Neural crest cell (in vitro differentiated cells): Measurements from ENCODE around the gene SSBP3. TPM values are rescaled to one million over a fixed set of nuclear protein-coding genes. Genes with fewer than 3 reads are reported as not detected.

ENCODE experiments used
- DNase-seq: peaks from one replicate; pipeline ENCODE4 v3.0.0; 2021; ENCODE audit warnings: low read depth, mixed read lengths, low spot score
- H3K27ac Mint-ChIP-seq: one replicate; pipeline ENCODE4 v1.8.0; 2021; ENCODE audit warnings: mild to moderate bottlenecking, mixed read lengths; ENCODE audit not compliant: unreplicated experiment
- H3K27me3 Mint-ChIP-seq: 2 replicates; pipeline ENCODE4 v1.8.0; 2021; ENCODE audit warnings: low read depth, mild to moderate bottlenecking, mixed read lengths
- H3K36me3 Mint-ChIP-seq: 2 replicates; pipeline ENCODE4 v1.8.0; 2021; ENCODE audit warnings: low read depth, mild to moderate bottlenecking, mixed read lengths
- H3K4me1 Mint-ChIP-seq: 2 replicates; pipeline ENCODE4 v1.8.0; 2021; ENCODE audit warnings: mixed read lengths
- H3K4me3 Mint-ChIP-seq: one replicate; pipeline ENCODE4 v1.8.0; 2021; ENCODE audit warnings: mild to moderate bottlenecking, mixed read lengths
- H3K9me3 Mint-ChIP-seq: 2 replicates; pipeline ENCODE4 v1.8.0; 2021; ENCODE audit warnings: mixed read lengths
- total RNA-seq: library from RNA; stranded (reverse); gene quantifications from 2 replicates; pipeline ENCODE4 v1.2.1, GENCODE V29; 2021
- TF ChIP-seq, protein P1 (sequence below): fragments of 200-600 bp; sonication (generic); conservative IDR thresholded peaks from 2 replicates; pipeline ENCODE4 v1.5.0; 2021; ENCODE audit warnings: antibody characterized with exemption, mild to moderate bottlenecking

SSBP3 gene
- total RNA-seq, 1 donor from 2014 or later = 94.3 TPM

DNA sequence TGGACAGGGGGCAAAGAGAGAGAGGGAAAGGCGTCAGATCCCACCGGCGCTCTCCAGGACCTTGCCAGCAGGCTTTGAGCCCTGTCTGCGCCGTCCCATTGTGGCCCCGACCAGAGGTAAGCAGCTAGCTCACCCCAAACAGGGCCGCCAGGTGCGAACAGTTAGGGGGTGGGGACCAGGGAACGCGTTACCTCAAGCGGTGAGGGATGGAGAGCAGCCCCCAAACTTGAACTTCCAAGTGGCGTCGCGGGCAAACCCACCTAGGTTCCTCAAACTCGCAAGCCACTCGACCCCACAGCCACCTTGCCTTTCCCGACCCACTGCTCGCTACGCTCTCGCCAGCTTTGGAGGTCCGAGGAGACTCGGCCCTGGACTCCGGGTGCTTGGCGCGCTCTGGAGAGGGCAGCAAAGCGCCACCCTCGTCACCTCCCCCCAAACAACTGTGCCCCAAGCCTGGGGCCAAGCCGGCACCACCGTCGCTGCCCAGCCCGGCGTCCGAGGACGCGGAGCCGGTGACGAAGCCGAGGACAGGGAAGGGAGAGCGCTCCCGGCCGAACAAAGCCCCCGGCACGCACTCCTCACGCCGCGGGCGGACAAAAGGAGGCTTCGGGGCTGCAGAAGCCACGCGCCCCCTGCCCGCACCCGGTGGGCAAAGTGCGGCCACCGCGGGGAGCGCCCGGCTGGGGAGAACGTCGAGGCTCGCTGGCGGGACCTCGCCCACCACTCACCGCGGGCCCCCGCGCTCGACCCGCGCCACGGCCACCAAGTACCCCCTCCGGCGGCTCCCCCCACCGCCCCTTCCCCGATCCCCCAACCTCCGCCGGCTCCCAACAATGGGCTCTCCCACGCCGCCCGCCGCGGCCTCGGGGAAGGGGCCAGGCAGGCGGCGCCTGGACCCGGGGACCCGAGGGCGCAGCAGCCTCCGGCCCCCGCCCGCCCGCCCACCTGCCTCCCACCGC lies 976 bp downstream of the SSBP3 start:
- peak overlapping the region; percentile 93 for H3K4me3 Mint-ChIP-seq
- no peaks in the 10 kb centered on the region for H3K27me3 Mint-ChIP-seq
- H3K27ac Mint-ChIP-seq = peak overlapping the region; percentile 31
- H3K9me3 Mint-ChIP-seq = no peaks in the 10 kb centered on the region
- H3K36me3 Mint-ChIP-seq = peaks cover 29% of the 10 kb centered on the region
- TF ChIP-seq, protein P1, sequence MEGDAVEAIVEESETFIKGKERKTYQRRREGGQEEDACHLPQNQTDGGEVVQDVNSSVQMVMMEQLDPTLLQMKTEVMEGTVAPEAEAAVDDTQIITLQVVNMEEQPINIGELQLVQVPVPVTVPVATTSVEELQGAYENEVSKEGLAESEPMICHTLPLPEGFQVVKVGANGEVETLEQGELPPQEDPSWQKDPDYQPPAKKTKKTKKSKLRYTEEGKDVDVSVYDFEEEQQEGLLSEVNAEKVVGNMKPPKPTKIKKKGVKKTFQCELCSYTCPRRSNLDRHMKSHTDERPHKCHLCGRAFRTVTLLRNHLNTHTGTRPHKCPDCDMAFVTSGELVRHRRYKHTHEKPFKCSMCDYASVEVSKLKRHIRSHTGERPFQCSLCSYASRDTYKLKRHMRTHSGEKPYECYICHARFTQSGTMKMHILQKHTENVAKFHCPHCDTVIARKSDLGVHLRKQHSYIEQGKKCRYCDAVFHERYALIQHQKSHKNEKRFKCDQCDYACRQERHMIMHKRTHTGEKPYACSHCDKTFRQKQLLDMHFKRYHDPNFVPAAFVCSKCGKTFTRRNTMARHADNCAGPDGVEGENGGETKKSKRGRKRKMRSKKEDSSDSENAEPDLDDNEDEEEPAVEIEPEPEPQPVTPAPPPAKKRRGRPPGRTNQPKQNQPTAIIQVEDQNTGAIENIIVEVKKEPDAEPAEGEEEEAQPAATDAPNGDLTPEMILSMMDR = peak; percentile 10
- DNase-seq = peak; percentile 31
- peaks cover 65% of the 10 kb centered on the region for H3K4me1 Mint-ChIP-seq

DNA sequence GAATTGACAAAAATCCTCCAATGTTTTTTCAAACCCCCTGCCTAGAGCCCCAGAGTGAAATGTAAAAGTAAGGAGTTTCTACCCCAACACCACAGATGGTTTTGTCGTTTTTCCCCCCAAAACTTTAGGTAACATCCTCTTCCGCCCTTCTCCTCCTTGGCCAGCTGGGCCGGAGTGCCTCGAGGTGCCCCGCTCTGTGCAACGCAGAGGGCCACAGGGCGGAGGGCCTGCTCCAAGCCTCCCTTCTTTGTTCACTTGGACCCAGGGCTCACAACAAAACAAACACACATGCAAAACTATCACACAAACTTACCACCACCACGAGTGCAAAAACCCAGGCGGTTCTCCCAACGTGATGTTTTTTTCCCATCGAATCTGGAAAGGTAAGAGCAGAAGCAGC lies 1.9 kb downstream of the SSBP3 start:
- Mint-ChIP-seq H3K27me3 (no peaks in the 10 kb centered on the region), H3K9me3 (no peaks in the 10 kb centered on the region), H3K4me3 (peak overlapping the region; percentile 93), H3K4me1 (peaks cover 59% of the 10 kb centered on the region), H3K27ac (peak overlapping the region; percentile 69), H3K36me3 (peaks cover 35% of the 10 kb centered on the region)
- DNase-seq = no peak
- TF ChIP-seq, protein P1 = no peak

DNA sequence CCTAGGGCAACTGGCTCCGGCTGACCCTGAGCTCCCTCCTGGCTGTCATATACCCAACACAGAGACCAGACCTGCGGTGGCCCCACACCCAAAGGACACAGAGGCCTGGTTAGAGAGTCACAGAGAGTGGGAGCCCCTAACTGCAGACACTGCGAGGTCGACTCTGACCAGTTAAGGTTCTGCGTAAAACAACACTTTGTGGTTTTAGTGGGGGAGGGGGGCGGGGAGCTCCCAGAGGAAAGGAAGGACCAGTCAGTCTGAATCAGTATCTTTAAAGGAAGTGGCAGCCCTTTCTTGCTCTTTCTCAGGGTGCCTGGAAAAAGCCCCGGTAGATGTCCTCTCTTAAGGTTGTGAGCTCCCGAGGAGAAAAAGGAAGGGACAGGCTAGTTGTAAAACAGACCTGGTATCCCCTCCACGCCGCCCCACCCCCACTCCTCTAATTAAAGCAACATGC lies 2.4 kb downstream of the SSBP3 start:
- H3K4me3 Mint-ChIP-seq = peak overlapping the region; percentile 93
- H3K27ac Mint-ChIP-seq = no peak overlapping the region
- no peak for DNase-seq
- no peaks in the 10 kb centered on the region for H3K27me3 Mint-ChIP-seq
- peaks cover 39% of the 10 kb centered on the region for H3K36me3 Mint-ChIP-seq
- TF ChIP-seq, protein P1 = no peak
- no peaks in the 10 kb centered on the region for H3K9me3 Mint-ChIP-seq
- peaks cover 59% of the 10 kb centered on the region for H3K4me1 Mint-ChIP-seq

DNA sequence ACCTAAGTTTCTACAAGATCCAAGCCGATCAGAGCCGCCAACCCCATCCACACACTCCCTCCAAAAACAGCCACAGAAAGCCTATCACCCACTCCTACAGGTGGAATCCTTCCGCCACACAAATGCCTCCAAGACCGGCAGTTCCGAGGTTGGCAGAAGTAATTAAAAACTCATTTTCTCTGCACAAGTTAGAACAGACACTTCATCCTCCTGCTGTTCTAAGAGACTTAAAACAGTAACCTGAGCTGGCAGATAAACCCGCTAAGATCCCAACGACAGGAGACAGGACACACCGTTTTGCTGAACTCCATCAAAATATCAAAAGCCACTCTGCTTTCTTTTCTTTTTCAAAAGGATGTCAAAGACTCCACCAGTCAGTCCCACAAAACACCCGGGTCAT lies 2.8 kb downstream of the SSBP3 start:
- Mint-ChIP-seq H3K27me3 (no peaks in the 10 kb centered on the region), H3K4me3 (peak overlapping the region; percentile 93), H3K27ac (no peak overlapping the region), H3K4me1 (peaks cover 59% of the 10 kb centered on the region), H3K36me3 (peaks cover 43% of the 10 kb centered on the region), H3K9me3 (no peaks in the 10 kb centered on the region)
- TF ChIP-seq, protein P1 = no peak
- DNase-seq = no peak

DNA sequence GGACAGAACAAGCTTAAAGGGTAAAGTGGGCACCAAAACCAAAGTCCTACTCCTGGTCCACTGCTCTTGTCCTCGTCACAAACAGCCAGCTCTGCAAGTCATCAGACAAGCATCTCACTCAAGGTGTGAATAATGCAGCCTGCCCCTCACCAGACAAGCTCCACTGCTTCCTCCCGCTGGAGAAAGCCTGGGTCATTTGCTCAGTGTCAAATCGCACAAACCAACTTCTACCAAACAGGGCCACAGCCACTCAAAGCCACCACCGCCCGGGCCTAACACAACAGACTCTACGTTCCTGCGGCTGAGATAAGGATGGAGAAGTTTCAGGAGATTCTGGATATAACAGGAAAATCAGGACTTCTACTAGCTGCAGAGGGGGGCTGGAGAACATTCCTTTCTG lies 3.3 kb downstream of the SSBP3 start:
- H3K27ac Mint-ChIP-seq = no peak overlapping the region
- no peaks in the 10 kb centered on the region for H3K27me3 Mint-ChIP-seq
- H3K4me3 Mint-ChIP-seq = peak overlapping the region; percentile 93
- no peak for DNase-seq
- H3K36me3 Mint-ChIP-seq = peaks cover 43% of the 10 kb centered on the region
- H3K9me3 Mint-ChIP-seq = no peaks in the 10 kb centered on the region
- H3K4me1 Mint-ChIP-seq = peaks cover 59% of the 10 kb centered on the region
- TF ChIP-seq, protein P1 = no peak
